GM12865 (cell line): Measurements from ENCODE around the gene EZH2.
A peak's percentile ranks its signal among the peaks of the same experiment; 100 is the strongest.

ENCODE experiments used
- DNase-seq: peaks from one replicate; pipeline ENCODE4 v3.0.0; 2010; ENCODE audit warnings: low read depth
- H3K4me3 ChIP-seq: 2 replicates; pipeline ENCODE4 v1.5.1; 2011; ENCODE audit warnings: mild to moderate bottlenecking, low read depth, low read length, control low read depth
- CTCF ChIP-seq: IDR thresholded peaks from 2 replicates; pipeline ENCODE4 v1.5.1; 2011; ENCODE audit warnings: low read length, control low read depth, low read depth, inconsistent platforms; ENCODE audit not compliant: insufficient read depth; ENCODE audit errors: missing control alignments

Gene EZH2

GRCh38 chr7:148787571-148788295 is 96.4 kb downstream of the EZH2 start:
- no peak for TF ChIP-seq CTCF
- no peak for DNase-seq

GRCh38 chr7:148783801-148784527 is 100.1 kb downstream of the EZH2 start:
- TF ChIP-seq CTCF: no peak
- H3K4me3 ChIP-seq: no peak overlapping the region
- DNase-seq: no peak

More at GRCh38 chr7:148787571-148788295, 96.4 kb downstream of the EZH2 start:
- no peak overlapping the region for H3K4me3 ChIP-seq

GRCh38 chr7:148782757-148783456 is 101.2 kb downstream of the EZH2 start:
- no peak overlapping the region for H3K4me3 ChIP-seq
- no peak for DNase-seq
- TF ChIP-seq CTCF: no peak

GRCh38 chr7:148774471-148774870 is 109.6 kb downstream of the EZH2 start:
- no peak for DNase-seq
- H3K4me3 ChIP-seq: no peak overlapping the region
- no peak for TF ChIP-seq CTCF

GRCh38 chr7:148773334-148773733 is 110.8 kb downstream of the EZH2 start:
- no peak overlapping the region for H3K4me3 ChIP-seq
- DNase-seq: peak; percentile 56
- no peak for TF ChIP-seq CTCF

- DNase-seq: no peak
- H3K4me3 ChIP-seq: no peak overlapping the region
- TF ChIP-seq CTCF: no peak
Observed at GRCh38 chr7:148772297-148773089, 111.6 kb downstream of the EZH2 start.
